NCI-H345 treated with DMSO at 0.1 percent for 48 hours (cell line): ENCODE measurements around the gene PCSK7.
"Not testable (repeated sequence)": the region's sequence is repeated elsewhere in the genome, so short reads cannot be mapped to it uniquely, and the experiment has no call there.

Source experiments
- DNase-seq: peaks from one replicate; lab custom pipeline; 2025; ENCODE audit not compliant: unreplicated experiment; lab: John Stamatoyannopoulos, UW

The PCSK7 gene, protein sequence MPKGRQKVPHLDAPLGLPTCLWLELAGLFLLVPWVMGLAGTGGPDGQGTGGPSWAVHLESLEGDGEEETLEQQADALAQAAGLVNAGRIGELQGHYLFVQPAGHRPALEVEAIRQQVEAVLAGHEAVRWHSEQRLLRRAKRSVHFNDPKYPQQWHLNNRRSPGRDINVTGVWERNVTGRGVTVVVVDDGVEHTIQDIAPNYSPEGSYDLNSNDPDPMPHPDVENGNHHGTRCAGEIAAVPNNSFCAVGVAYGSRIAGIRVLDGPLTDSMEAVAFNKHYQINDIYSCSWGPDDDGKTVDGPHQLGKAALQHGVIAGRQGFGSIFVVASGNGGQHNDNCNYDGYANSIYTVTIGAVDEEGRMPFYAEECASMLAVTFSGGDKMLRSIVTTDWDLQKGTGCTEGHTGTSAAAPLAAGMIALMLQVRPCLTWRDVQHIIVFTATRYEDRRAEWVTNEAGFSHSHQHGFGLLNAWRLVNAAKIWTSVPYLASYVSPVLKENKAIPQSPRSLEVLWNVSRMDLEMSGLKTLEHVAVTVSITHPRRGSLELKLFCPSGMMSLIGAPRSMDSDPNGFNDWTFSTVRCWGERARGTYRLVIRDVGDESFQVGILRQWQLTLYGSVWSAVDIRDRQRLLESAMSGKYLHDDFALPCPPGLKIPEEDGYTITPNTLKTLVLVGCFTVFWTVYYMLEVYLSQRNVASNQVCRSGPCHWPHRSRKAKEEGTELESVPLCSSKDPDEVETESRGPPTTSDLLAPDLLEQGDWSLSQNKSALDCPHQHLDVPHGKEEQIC

DNA sequence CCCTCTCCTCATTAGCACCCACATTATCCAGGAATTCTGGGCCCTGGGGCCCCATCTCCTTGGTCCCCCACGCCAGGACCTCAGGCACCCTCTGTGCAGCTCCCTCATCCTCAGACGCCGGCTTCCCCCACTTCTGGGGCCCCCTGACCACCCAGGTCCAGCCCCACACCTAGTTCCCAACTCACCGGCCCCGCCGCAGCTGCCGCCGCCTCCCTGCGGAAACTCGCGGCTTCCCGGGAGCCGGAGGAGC lies at the start of gene PCSK7:
TSS of gene PCSK7 (minus strand) at position 232 of the 250 bp plus-strand sequence. CDS start 2,229 bp downstream, outside the sequence.
- DNase-seq = no peak

DNA sequence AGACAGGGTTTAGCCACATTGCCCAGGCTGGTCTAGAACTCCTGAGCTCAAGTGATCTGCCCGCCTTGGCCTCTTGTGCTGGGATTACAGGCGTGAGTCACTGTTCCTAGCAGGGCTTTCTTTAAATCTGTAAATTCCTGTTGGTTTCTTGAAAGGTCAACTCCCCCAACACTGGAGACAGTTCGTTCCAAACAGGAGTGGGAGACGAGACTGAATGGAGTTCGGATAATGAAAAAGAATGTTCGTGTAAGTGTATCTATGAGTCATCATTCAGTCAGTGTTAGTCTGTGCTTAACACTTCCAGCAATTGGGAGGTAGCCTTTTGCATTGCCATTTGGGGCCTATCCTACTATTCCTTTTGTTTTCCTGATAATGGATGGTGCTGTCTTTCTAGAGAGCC lies 49.3 kb upstream of the PCSK7 start:
- no peak for DNase-seq

DNA sequence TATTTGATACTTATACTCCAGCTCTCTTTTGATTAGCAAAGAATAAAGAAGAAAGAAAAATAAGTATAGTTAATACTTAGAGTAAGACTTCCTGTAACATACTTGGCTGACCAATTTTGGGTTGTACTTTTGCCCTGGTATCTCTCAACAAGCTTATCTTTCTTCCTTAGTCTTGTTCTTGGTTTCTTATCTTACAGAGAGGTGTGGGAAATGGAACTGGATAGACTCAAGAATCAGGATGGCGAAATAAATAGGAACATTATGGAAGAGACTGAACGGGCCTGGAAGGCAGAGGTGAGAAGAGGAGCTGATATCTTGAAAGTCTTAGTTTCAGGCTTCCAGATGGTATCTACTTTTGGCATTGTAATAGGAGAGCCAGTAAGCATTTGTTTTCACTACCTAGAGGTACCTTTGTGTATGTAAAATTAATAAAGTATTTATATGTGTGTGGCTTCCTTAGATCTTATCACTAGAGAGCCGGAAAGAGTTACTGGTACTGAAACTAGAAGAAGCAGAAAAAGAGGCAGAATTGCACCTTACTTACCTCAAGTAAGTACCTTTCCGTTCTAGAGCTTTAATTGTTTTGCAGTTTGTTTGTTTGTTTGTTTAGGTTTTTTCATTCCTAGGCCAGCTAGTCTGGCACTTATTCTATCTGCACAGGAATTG lies 48.0 kb upstream of the PCSK7 start:
- DNase-seq = no peak

DNA sequence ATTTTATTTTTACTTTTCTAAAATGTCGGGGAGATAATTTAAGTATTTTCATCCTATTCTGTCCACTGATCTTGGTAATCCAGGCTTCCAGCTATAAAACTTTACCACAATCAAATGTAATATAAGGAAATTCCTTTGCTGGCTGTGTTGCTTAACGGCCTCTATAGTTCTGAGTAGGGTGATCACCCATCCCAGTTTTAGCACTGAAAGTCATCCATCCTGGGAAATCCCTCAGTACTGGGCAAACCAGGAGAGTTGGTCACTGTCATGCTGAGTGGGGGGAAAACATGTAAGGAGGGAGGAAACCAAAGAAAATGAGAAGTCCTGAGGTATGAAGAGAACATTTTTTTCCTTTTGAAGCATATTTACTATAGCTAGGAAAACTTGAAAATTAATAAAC lies 46.5 kb upstream of the PCSK7 start:
- no peak for DNase-seq

DNA sequence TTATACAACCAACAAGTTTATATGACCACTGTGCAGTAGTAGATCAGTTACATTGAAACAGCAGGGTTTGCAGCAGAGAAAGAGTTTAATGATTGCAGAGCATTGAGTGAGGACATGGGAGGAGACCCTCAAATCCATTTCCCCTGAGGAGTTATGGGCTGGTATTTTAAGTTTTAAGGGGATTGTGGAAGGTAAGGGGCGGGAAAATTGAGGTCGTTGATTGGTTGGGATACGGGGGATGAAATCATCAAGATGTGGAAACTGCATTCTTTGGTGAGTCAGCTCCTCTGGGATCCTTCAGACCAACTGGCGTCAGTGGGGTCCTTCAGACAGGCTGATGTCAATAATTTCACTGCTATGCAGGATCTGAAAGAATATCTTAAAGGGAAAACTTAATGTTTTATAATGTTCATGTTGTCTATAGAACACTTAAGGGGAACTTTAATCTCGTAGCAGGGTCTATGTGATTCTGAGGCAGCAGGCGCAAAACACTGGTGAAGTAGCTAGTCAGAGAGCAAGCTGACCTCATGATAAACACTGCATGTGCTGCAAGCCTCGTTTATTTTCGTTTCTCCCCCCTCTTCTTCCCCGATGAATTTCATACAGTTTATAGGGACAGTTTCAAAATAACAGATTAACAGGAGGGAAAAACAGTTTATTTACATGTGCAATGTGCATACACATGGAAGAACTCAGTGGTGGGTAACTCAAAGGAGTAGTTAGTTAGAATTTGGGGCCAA lies 41.8 kb upstream of the PCSK7 start:
- DNase-seq = no peak

DNA sequence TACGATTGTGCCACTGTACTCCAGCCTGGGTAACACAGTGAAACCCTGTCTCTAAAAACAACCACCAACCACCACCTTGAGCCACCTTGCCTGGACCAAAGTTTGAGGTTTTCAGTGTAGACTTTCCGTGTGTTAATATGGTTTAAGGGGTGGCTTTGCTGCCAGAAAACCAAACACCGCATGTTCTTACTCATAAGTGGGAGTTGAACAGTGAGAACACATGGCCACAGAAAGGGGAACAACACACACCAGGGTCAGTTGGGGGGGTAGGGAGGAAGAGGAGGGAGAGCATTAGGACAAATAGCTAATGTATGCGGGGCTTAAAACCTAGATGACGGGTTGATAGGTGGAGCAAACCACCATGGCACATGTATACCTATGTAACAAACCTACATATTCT lies 40.3 kb upstream of the PCSK7 start:
- DNase-seq = not testable (repeated sequence)

DNA sequence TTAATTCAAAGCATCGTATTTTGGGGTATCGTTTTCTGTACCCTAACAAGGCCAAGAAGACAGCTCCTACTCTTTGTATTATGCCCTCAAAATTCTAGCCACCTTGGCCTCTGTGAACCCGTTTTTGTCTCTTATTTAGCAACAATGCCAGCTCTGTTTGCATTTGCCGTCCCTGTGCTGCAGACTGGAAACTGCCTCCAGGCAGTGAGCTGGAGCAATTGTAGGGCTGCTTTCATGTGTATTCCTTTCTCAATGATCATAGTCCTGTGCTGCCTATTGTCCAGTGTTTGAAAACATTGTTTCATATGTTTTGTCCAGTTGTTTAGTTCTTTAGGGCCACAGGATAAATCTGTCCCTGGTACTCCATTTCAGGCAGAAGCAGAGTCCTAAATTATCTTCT lies 39.3 kb upstream of the PCSK7 start:
- DNase-seq = no peak

DNA sequence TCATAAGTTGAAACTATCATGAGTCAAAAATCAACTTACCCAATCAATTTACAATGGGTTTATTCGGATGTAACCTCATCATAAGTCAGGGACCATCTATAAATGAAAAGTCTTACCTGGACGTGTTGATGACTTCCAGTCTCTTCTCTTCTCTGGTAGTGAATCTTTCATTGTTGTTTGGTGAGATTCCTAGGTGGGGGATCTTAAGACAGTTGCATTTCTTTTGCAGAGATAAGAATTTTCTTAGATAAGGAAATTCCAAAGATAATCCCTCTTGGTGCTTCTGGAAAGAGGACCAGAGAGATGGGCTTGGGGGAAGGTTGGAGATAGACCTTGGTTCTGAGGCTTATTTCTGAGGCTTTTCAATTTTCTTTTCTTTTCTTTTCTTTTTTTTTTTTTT lies 38.0 kb upstream of the PCSK7 start:
- DNase-seq = no peak

DNA sequence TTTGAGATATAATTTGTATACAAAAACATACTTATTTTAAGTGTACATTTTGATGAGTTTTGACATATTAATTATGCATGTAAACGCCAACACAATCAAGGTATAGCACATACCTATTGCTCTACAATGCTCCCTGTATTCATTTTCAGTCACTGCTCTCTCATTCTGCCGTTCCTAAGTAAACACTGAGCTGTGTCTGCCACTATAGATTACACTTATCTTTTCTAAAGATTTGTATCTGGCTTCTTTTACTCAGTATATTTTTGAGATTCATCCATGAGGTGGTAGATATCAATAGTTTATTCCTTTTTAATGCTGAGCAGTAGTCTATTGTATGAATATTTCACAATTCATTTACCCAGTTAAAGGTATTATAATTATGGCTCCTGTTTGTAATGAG lies 33.9 kb upstream of the PCSK7 start:
- DNase-seq = no peak

DNA sequence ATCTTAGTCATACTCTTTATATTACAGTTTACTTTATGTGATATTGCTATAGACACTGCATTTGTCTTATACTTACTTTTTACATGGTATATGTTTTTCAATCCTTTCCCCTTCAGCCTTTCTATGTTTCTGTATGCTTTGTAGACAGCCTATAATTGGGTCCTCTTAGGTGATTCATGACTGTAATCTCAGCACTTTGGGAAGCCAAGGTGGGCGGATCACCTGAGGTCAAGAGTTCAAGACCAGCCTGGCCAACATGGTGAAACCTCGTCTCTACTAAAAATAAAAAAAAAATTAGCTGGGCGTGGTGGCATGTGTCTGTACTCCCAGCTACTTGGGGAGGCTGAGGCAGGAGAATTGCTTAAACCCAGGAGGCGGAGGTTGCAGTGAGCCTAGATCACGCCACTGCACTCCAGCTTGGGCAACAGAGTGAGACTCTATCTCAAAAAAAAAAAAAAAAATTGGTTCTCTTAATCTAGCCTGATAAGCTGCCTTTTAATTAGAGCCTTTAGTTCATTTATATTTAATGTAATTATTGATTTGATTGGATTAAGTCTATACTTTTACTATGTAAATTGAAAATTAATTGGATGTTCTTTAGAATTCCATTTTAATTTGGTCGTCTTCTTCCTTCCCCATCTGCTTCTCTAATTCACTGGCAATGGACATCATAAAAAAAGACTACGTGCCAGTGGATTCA lies 32.9 kb upstream of the PCSK7 start:
- not testable (repeated sequence) for DNase-seq

DNA sequence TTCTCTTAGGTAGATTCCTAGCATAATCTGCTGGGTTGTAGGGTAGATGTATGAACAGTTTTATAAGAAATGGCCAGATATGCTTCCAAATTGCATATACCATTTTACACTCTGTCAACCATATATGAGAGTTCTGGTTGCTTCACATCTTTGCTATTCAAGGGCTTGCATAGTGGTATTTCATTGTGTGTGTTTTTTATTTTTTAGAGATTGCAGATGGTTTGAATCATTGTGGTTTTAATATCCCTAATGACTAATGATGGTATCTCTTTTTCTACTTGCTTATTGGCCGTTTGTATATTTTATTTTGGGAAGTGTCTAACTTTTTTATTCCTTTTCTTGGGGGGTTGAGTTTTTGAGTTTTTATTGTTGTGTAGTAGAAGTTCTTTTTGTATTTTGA lies 27.5 kb upstream of the PCSK7 start:
- DNase-seq = no peak

DNA sequence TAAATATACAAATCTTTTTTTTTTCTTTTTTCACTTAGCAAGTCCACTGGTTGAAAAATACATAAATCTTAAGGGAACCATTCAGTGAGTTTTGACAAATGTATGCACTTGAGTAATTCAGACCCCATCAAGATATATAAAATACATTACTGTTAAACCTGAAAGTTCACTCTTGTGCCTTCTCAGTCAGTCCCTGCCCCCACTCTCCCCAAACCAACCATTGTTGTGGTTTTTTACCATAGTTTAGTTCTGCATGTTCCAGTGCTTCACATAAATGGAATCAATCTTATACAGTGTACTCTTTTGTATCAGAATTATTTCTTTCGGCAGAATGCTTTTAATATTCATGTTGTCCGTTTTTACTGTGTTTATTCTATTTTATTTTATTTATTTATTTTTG lies 26.7 kb upstream of the PCSK7 start:
- DNase-seq = no peak

DNA sequence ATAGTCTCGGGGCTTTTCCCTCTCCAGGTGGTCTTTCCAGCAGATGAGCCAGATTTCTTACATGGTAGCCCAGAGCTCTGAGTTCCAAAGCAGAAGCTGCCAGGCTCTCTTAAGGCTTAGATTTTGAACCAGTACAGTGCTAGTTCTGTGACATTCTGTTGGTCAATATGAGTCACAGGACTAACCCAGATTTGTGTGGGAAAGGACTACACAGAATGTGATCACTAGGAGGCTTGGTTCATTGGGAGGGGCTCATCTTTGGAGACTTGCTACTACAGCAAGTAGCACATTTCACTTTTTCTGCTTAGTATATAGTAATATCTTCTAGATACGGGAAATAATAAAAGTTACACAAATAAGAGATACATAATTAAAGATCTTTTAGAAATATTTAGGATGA lies 24.7 kb upstream of the PCSK7 start:
- no peak for DNase-seq

DNA sequence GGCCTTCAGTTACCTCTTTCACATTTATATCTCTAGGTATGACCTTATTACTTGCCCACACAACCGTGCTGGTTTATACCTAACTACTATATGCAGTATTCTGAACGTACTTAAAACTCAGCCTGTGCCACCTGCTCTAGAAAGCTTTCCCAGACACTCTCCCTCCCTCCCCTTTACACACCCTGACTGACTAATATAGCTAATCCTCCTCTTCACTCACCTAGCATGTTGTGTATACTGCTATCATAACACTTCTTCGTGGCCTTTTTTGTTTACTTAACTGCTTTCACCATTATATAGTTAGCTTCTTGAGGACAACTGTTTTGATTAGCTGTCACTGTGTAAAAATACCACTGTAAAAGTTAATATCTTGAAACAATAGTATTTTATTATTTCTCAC lies 24.1 kb upstream of the PCSK7 start:
- DNase-seq = no peak

DNA sequence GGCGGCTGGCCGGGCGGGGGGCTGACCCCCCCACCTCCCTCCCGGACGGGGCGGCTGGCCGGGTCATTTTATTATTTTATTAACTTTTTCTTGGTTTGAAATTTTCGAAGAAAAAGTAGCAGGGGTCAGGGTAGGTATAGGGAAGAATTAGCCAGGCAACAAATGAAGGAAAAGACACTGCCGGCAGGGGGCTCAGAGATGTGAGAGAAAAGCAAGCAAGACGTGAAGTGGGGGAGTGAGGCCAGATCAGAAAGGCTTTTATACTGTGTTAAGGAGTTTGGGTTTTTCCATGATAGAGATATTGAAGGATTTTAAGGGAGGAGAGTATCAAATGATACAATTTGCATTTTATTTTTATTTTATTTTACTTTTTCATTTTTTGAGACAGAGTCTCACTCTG lies 19.6 kb upstream of the PCSK7 start:
- no peak for DNase-seq

DNA sequence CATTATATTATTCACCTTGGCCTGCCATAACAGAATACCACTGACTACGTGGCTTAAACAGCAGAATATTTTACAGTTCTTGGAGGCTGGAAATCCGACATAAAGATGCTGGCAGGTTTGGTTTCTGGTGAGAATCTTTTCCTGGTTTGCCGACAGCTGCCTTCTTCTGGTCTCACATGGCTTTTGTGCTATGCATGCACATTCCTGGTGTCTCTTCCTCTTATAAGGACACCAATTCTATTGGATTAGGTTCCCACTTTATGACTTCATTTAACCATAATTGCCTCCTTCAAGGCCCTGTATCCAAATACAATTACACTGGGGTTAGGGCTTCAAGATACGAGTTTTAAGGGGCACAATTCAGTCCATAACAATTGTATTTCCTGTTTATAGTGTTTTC lies 17.7 kb upstream of the PCSK7 start:
- DNase-seq = no peak

DNA sequence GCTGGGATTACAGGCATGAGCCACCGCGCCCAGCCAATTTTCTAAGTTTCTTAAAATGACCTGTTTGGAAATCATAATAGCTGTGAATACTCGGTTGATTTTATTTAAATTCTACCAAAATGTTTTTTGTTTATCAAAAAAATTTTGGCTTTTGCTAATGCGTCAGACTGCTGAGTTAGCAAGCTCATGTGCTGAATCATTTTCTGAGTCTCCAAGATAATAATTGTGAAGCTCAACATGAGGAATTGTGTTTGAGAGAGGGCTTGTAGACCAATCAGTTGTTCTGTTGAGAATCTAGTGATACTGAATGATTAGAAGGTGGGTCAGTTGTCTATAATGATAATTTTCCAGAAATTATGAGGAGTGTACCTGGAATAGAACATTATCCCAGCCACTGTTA lies 16.5 kb upstream of the PCSK7 start:
- DNase-seq = no peak

DNA sequence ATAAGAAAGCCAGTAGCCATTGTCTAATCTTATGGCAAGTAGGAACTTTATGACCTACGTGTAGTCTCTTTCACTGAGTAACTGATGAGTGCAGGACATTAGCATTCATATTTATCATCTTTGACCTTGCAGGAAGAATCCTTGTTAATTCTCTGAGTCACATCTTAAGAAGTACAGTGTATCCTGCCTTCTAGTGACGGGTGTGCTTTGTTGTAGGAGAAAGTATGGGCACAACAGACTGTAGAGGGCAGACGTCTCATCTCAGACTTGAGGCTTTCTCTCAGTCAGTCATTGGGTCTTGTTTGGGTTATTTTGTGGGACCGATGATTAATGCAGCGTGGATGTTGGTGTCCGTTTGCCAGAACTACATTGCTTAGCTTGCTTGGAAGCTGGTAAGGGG lies 7.4 kb upstream of the PCSK7 start:
- no peak for DNase-seq

DNA sequence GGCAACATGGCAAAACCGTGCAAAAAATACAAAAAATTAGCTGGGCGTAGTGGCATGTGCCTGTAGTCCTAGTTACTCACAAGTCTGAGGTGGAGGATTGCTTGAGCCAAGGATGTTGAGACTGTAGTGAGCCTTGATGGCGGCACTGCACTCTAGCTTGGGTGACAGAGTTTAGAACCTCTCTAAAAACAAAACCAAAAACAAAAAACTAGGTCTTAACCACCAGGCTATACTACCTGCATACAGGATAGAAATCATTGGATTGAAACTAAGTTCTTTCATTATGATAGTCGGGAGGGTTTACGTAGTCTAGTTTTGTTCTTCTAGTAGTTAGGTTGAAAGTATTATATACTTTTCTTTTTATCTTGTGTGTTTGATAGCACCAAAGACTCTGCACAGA lies 6.3 kb upstream of the PCSK7 start:
- no peak for DNase-seq

DNA sequence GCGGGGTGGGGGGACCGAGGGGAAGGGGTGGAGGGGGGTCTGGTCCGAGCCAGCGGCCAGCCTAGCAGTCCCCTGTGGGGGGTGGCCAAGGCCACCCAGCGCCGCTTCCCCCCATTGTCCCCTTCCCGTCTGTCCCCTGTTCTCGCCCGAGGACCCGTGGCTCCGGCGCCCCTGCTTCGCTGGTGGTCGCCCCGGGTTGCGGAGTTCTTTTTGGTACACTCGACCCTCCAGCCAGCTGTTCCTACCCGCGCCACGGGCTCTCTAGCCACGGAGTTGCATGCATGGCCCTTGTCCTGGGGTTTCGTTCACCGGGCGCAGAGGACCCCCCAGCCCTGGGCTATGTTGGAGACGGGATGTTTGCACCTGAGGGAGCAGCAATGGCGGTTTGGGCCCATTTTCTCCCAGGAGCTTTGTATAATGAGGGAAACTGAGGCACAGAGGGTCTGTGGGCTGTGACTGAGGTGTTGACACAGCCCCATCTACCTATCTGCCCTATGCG lies 1.1 kb upstream of the PCSK7 start:
- no peak for DNase-seq
